Measurements from ENCODE around the gene REEP6.

REEP6 gene

DNA sequence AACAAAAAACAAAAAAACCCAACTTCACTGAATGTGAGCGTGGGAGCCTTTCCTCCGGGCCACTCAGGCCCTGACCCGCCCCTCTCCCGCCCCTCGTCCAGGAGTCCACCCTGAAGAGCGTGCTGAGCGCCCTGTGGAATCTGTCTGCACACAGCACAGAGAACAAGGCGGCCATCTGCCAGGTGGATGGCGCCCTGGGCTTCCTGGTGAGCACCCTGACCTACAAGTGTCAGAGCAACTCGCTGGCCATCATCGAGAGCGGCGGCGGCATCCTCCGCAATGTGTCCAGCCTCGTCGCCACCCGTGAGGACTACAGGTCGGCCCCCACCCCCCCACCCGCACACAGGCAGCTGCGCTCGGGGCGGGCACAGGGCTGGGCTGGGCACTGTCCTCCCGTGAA is 29.1 kb upstream of the REEP6 start:
- H3K27me3 ChIP-seq (replicated peaks; ENCODE audit: control insufficient read depth, insufficient read depth, low read length), result no peaks in the 10 kb centered on the region
- H3K4me3 ChIP-seq (replicated peaks; ENCODE audit: low read depth, low read length), result no peak overlapping the region
- no peaks in the 10 kb centered on the region for H3K36me3 ChIP-seq (ENCODE audit: control insufficient read depth, insufficient read depth, low read length)
- TF ChIP-seq CTCF (IDR thresholded peaks at IDR 0.05; ENCODE audit: insufficient read depth, low read length, poor library complexity, severe bottlenecking), result no peak
- no peak for DNase-seq (ENCODE audit: extremely low read depth, insufficient read length)

GRCh38 chr19:1465191-1466016 is 25.6 kb upstream of the REEP6 start:
- Histone ChIP-seq H3K27me3 (replicated peaks; ENCODE audit: control insufficient read depth, insufficient read depth, low read length) (no peaks in the 10 kb centered on the region; the same call in 1 of the 2 replicates), H3K36me3 (ENCODE audit: control insufficient read depth, insufficient read depth, low read length) (no peaks in the 10 kb centered on the region), H3K4me3 (replicated peaks; ENCODE audit: low read depth, low read length) (no peak overlapping the region)
- DNase-seq (ENCODE audit: extremely low read depth, insufficient read length), result no peak
- TF ChIP-seq CTCF (IDR thresholded peaks at IDR 0.05; ENCODE audit: insufficient read depth, low read length, poor library complexity, severe bottlenecking), result peak; percentile 38

GRCh38 chr19:1466018-1466460 is 24.9 kb upstream of the REEP6 start:
- Histone ChIP-seq H3K4me3 (replicated peaks; ENCODE audit: low read depth, low read length) (no peak overlapping the region), H3K27me3 (replicated peaks; ENCODE audit: control insufficient read depth, insufficient read depth, low read length) (no peaks in the 10 kb centered on the region; the same call in 1 of the 2 replicates), H3K36me3 (ENCODE audit: control insufficient read depth, insufficient read depth, low read length) (no peaks in the 10 kb centered on the region)
- DNase-seq (ENCODE audit: extremely low read depth, insufficient read length), result peak; percentile 15
- TF ChIP-seq CTCF (IDR thresholded peaks at IDR 0.05; ENCODE audit: insufficient read depth, low read length, poor library complexity, severe bottlenecking), result no peak

DNA sequence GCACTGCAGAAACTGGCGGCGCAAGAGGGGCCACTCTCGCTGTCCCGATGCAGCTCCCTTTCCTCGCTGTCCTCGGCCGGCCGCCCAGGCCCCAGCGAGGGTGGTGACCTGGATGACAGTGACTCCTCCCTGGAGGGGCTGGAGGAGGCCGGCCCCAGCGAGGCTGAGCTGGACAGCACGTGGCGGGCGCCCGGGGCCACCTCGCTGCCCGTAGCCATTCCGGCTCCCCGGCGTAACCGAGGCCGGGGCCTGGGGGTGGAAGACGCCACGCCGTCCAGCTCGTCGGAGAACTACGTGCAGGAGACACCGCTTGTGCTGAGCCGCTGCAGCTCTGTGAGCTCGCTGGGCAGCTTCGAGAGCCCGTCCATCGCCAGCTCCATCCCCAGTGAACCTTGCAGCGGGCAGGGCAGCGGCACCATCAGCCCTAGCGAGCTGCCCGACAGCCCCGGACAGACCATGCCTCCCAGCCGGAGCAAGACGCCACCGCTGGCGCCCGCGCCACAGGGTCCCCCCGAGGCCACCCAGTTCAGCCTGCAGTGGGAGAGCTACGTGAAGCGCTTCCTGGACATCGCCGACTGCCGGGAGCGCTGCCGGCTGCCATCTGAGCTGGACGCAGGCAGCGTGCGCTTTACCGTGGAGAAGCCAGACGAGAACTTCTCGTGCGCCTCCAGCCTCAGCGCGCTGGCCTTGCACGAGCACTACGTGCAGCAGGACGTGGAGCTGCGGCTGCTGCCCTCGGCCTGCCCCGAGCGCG is 24.3 kb upstream of the REEP6 start:
- peak; percentile 21 for DNase-seq (ENCODE audit: extremely low read depth, insufficient read length)
- no peak for TF ChIP-seq CTCF (IDR thresholded peaks at IDR 0.05; ENCODE audit: insufficient read depth, low read length, poor library complexity, severe bottlenecking)
- no peak overlapping the region for H3K4me3 ChIP-seq (replicated peaks; ENCODE audit: low read depth, low read length)
- H3K27me3 ChIP-seq (replicated peaks; ENCODE audit: control insufficient read depth, insufficient read depth, low read length), result no peaks in the 10 kb centered on the region; the same call in 1 of the 2 replicates
- no peaks in the 10 kb centered on the region for H3K36me3 ChIP-seq (ENCODE audit: control insufficient read depth, insufficient read depth, low read length)

DNA sequence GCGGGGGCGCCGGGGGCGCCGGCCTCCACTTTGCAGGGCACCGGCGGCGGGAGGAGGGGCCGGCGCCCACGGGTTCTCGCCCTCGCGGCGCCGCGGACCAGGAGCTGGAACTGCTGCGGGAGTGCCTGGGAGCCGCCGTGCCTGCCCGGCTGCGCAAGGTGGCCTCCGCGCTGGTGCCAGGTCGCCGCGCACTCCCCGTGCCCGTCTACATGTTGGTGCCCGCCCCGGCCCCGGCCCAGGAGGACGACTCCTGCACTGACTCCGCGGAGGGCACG is 23.8 kb upstream of the REEP6 start:
- DNase-seq (ENCODE audit: extremely low read depth, insufficient read length), result no peak
- H3K4me3 ChIP-seq (replicated peaks; ENCODE audit: low read depth, low read length), result no peak overlapping the region
- TF ChIP-seq CTCF (IDR thresholded peaks at IDR 0.05; ENCODE audit: insufficient read depth, low read length, poor library complexity, severe bottlenecking), result no peak
- H3K27me3 ChIP-seq (replicated peaks; ENCODE audit: control insufficient read depth, insufficient read depth, low read length), result no peaks in the 10 kb centered on the region; the same call in 1 of the 2 replicates
- H3K36me3 ChIP-seq (ENCODE audit: control insufficient read depth, insufficient read depth, low read length), result no peaks in the 10 kb centered on the region
